ENCODE data around the gene EBNA1BP2.
A peak's percentile ranks its signal among the peaks of the same experiment; 100 is the strongest.

Gene EBNA1BP2

DNA sequence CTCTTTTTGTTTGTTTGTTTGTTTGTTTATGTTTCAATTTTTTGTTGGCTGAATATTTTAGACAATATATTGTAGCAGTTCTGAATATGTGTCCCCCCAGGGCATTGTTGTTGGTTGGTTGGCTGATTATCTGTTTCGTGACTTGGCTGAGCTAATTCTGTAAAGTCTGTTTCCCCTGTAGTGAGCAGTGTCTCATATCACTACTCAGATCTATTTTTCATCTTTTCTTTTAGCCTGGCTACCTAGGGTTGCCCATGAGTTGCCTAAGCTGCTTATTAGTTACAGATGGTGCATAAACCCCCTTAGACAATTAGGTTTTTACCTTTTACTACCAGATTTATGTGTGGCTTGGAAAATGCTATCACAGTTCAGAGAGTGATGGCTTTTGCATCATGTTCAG, 32.3 kb upstream of the EBNA1BP2 start:
- peaks cover 28% of the 10 kb centered on the region for H3K4me1 ChIP-seq (ENCODE audit: control insufficient read depth, insufficient read depth, low read length, unreplicated experiment)
- H3K36me3 ChIP-seq (ENCODE audit: insufficient read depth, low read length) = 0 out of 2 replicates have a peak, but pooled peaks cover 2% of the 10 kb centered on the region
- no peak overlapping the region for H3K4me3 ChIP-seq (ENCODE audit: low read depth, low read length)
- no peak overlapping the region for H3K27ac ChIP-seq (ENCODE audit: low read depth, low read length)
- no peaks in the 10 kb centered on the region for H3K79me2 ChIP-seq (ENCODE audit: control insufficient read depth, insufficient read depth, low read length, unreplicated experiment)
- H3K27me3 ChIP-seq (ENCODE audit: insufficient read depth, low read length) = no peaks in the 10 kb centered on the region
- H2AFZ ChIP-seq (ENCODE audit: low read length, unreplicated experiment) = no peak overlapping the region

DNA sequence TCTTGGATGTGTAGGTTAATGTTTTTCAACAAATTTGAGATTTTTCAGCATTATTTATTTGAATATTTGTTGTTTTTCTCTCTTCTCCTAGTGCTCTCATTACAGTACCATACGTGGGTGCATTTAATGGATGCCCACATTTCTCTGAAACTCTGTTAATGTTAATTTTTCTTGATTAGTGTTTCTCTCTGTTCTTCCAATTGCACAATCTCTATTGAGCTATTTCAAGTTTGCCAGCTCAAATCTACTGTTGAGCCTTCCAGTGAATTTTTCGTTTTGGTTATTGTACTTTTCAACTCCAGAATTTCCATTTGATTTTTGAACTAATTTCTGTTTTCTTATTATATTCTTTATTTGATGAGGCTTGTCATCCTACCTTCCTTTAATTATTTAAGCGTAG, 31.8 kb upstream of the EBNA1BP2 start:
- H2AFZ ChIP-seq (ENCODE audit: low read length, unreplicated experiment) = no peak overlapping the region
- H3K27ac ChIP-seq (ENCODE audit: low read depth, low read length) = no peak overlapping the region
- H3K4me3 ChIP-seq (ENCODE audit: low read depth, low read length) = no peak overlapping the region
- H3K36me3 ChIP-seq (ENCODE audit: insufficient read depth, low read length) = 0 out of 2 replicates have a peak, but pooled peaks cover 2% of the 10 kb centered on the region
- H3K27me3 ChIP-seq (ENCODE audit: insufficient read depth, low read length) = no peaks in the 10 kb centered on the region
- peaks cover 28% of the 10 kb centered on the region for H3K4me1 ChIP-seq (ENCODE audit: control insufficient read depth, insufficient read depth, low read length, unreplicated experiment)
- no peaks in the 10 kb centered on the region for H3K79me2 ChIP-seq (ENCODE audit: control insufficient read depth, insufficient read depth, low read length, unreplicated experiment)

DNA sequence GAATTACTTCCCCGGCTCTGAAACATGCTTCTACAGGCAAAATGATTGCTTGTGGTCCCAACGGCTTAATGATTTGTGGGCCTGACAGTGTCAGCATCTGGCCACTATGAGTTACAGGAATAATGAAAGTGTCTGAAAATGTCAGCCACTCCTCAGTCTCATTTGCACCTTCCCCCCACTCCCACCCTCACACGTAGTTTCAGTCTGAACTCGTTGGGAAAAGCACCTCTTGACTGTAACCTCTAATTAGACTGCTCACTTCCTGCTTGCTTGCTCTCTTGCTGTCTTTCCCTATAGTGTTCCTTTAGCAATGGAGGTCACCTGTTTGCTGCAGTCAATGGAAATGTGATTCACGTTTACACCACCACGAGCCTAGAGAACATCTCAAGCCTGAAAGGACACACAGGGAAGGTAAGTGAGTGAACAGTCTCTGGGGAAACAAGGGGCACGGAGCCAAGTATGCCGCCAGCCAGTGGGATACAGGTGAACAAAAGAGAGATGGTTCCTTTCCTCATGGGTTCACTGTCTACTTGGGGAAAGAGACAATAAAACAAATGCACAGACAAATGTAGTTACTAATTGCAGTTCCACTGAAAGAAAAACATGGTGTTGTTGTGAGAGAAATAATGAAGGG, 27.1 kb upstream of the EBNA1BP2 start:
- no peaks in the 10 kb centered on the region for H3K36me3 ChIP-seq (ENCODE audit: insufficient read depth, low read length)
- H3K79me2 ChIP-seq (ENCODE audit: control insufficient read depth, insufficient read depth, low read length, unreplicated experiment) = no peaks in the 10 kb centered on the region
- H3K4me3 ChIP-seq (ENCODE audit: low read depth, low read length) = no peak overlapping the region
- H3K27me3 ChIP-seq (ENCODE audit: insufficient read depth, low read length) = no peaks in the 10 kb centered on the region
- H3K27ac ChIP-seq (ENCODE audit: low read depth, low read length) = no peak overlapping the region
- H2AFZ ChIP-seq (ENCODE audit: low read length, unreplicated experiment) = no peak overlapping the region
- H3K4me1 ChIP-seq (ENCODE audit: control insufficient read depth, insufficient read depth, low read length, unreplicated experiment) = no peaks in the 10 kb centered on the region

DNA sequence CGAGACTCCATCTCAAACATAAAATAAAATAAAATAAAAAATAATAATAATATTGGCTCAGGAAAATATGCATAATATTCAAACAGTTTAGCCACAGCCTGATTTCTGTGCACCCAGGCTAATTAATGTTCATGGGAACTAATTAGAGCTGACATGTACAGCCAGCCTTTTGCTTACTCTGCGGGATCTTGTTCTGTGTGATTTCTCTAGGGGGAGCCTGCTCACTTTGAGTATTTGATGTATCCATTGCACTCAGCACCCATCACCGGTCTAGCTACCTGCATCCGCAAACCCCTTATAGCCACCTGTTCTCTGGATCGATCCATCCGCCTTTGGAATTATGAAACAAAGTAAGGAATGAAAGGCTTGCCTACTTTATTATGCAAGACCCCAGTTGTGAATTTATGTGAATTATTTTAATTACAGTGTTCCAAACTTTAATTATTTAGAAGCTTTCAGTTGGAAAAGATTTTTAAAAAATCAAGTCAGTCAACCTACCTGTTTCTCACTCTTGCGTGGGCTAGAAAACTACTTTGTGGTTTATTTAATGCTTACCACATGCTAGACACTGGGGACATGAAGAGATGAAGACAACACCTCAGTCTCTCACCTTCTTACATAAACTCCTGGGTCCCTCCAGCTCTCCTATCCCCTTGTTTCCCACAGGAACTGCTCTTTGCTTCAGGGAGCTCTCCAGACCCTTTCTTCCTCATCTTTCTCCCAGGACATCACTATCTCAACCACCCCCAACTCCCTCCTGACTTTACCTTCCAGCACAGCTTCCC, 25.4 kb upstream of the EBNA1BP2 start:
- Histone ChIP-seq H3K36me3 (ENCODE audit: insufficient read depth, low read length) (no peaks in the 10 kb centered on the region), H3K4me3 (ENCODE audit: low read depth, low read length) (no peak overlapping the region), H3K27me3 (ENCODE audit: insufficient read depth, low read length) (no peaks in the 10 kb centered on the region), H3K27ac (ENCODE audit: low read depth, low read length) (no peak overlapping the region), H2AFZ (ENCODE audit: low read length, unreplicated experiment) (no peak overlapping the region), H3K4me1 (ENCODE audit: control insufficient read depth, insufficient read depth, low read length, unreplicated experiment) (no peaks in the 10 kb centered on the region), H3K79me2 (ENCODE audit: control insufficient read depth, insufficient read depth, low read length, unreplicated experiment) (no peaks in the 10 kb centered on the region)

DNA sequence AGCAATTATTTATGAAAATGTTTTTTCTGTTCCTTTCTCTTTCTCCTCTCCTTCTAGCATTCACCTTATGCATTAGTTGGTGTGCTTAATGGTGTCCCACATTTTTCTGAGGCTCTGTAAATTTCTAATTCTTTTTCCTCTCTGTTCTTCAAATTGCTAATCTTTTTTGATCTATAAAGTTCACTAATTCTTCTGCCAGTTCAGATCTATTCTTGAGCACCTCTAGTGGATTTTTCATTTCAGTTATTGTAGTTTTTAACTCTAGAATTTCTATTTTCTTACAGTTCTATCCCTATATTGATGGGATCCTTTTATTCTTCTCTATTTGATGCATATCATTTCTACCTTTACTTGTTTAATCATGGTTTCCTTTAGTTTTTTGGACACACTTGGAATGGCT, 22.4 kb upstream of the EBNA1BP2 start:
- H3K27me3 ChIP-seq (ENCODE audit: insufficient read depth, low read length) = no peaks in the 10 kb centered on the region
- H3K79me2 ChIP-seq (ENCODE audit: control insufficient read depth, insufficient read depth, low read length, unreplicated experiment) = no peaks in the 10 kb centered on the region
- no peaks in the 10 kb centered on the region for H3K4me1 ChIP-seq (ENCODE audit: control insufficient read depth, insufficient read depth, low read length, unreplicated experiment)
- H2AFZ ChIP-seq (ENCODE audit: low read length, unreplicated experiment) = no peak overlapping the region
- H3K4me3 ChIP-seq (ENCODE audit: low read depth, low read length) = no peak overlapping the region
- H3K36me3 ChIP-seq (ENCODE audit: insufficient read depth, low read length) = no peaks in the 10 kb centered on the region
- no peak overlapping the region for H3K27ac ChIP-seq (ENCODE audit: low read depth, low read length)

DNA sequence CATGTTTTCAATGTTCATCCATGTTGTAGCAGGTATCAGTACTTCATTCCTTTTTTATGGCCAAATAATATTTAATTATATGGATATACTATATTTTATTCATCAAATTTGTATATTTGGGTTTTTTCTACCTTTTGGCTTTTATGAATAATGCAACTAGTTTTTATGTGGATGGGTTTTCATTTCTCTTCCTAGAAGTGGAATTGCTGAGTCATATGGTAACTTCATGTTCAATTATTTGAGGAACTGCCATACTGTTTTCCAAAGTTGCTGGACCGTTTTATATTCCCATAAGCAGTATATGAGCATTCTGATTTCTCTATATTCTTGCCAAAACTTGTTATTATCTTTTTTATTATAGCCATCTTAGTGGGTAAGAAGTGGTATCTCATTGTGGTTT, 16.0 kb upstream of the EBNA1BP2 start:
- Histone ChIP-seq H2AFZ (ENCODE audit: low read length, unreplicated experiment) (no peak overlapping the region), H3K27me3 (ENCODE audit: insufficient read depth, low read length) (no peaks in the 10 kb centered on the region), H3K27ac (ENCODE audit: low read depth, low read length) (no peak overlapping the region), H3K4me1 (ENCODE audit: control insufficient read depth, insufficient read depth, low read length, unreplicated experiment) (no peaks in the 10 kb centered on the region), H3K36me3 (ENCODE audit: insufficient read depth, low read length) (no peaks in the 10 kb centered on the region), H3K79me2 (ENCODE audit: control insufficient read depth, insufficient read depth, low read length, unreplicated experiment) (no peaks in the 10 kb centered on the region), H3K4me3 (ENCODE audit: low read depth, low read length) (no peak overlapping the region)

DNA sequence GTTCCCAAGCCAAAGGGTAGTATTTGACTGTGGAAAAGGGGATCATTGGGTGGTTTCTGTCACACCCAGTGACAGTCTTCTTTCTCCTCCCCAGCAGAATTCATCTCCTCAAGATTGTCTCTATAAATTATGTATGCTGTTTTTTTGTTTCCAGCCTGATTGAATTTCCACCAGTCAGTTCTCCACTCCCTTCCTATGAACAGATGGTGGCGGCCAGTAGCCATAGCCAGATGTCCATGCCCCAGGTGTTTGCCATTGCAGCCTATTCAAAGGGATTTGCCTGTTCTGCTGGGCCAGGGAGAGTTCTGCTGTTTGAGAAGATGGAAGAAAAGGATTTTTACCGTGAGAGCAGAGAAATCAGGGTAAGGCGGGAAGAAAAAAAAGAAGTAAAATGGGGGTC, 12.9 kb upstream of the EBNA1BP2 start:
- Histone ChIP-seq H3K36me3 (ENCODE audit: insufficient read depth, low read length) (no peaks in the 10 kb centered on the region), H3K4me1 (ENCODE audit: control insufficient read depth, insufficient read depth, low read length, unreplicated experiment) (no peaks in the 10 kb centered on the region), H3K27ac (ENCODE audit: low read depth, low read length) (no peak overlapping the region), H3K27me3 (ENCODE audit: insufficient read depth, low read length) (no peaks in the 10 kb centered on the region), H3K79me2 (ENCODE audit: control insufficient read depth, insufficient read depth, low read length, unreplicated experiment) (no peaks in the 10 kb centered on the region), H2AFZ (ENCODE audit: low read length, unreplicated experiment) (no peak overlapping the region), H3K4me3 (ENCODE audit: low read depth, low read length) (no peak overlapping the region)

DNA sequence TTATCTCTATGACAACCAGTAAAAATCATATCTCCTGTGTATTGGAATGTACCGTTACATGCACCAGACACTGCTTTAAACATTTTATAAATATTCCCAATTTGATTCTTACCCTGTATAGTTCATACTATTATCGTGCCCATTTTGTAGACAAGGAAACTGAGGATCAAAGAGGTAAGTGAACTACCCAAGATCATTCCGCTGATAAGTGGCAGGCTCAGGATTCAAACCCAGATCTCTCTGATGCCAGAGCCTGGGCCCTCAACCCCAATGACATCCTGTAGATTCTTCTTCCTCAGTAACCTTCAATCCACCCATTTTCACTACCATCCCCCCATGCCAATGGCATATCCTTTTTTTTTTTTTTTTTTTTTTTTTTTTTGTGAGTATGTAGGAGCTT, 12.3 kb upstream of the EBNA1BP2 start:
- H3K4me3 ChIP-seq (ENCODE audit: low read depth, low read length) = no peak overlapping the region

DNA sequence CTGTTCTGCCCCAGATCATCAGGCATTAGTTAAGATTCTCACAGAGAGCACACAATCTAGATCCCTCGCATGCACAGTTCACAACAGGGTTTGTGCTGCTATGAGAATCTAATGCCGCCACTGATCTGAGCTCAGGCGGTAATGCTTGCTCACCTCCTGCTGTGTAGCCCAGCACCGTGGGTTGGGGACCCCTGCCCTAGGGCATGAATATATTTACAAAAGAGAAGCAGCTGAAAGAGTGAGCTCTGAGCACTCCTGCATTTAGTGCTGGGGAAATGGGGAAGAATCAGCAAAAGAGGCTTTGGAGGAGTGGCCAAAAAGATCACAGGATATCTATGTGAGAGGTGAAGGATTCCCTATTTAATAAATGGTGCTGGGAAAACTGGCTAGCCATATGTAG, 5.6 kb upstream of the EBNA1BP2 start:
- H3K79me2 ChIP-seq (ENCODE audit: control insufficient read depth, insufficient read depth, low read length, unreplicated experiment) = no peaks in the 10 kb centered on the region
- H3K36me3 ChIP-seq (ENCODE audit: insufficient read depth, low read length) = no peaks in the 10 kb centered on the region
- H3K27ac ChIP-seq (ENCODE audit: low read depth, low read length) = no peak overlapping the region
- no peaks in the 10 kb centered on the region for H3K27me3 ChIP-seq (ENCODE audit: insufficient read depth, low read length)
- no peak overlapping the region for H2AFZ ChIP-seq (ENCODE audit: low read length, unreplicated experiment)
- H3K4me1 ChIP-seq (ENCODE audit: control insufficient read depth, insufficient read depth, low read length, unreplicated experiment) = peaks cover 6% of the 10 kb centered on the region
- no peak overlapping the region for H3K4me3 ChIP-seq (ENCODE audit: low read depth, low read length)

More for the DNA sequence above, 12.3 kb upstream of the EBNA1BP2 start:
- no peaks in the 10 kb centered on the region for H3K27me3 ChIP-seq (ENCODE audit: insufficient read depth, low read length)
- H2AFZ ChIP-seq (ENCODE audit: low read length, unreplicated experiment) = no peak overlapping the region
- H3K79me2 ChIP-seq (ENCODE audit: control insufficient read depth, insufficient read depth, low read length, unreplicated experiment) = no peaks in the 10 kb centered on the region
- H3K27ac ChIP-seq (ENCODE audit: low read depth, low read length) = no peak overlapping the region
- H3K4me1 ChIP-seq (ENCODE audit: control insufficient read depth, insufficient read depth, low read length, unreplicated experiment) = no peaks in the 10 kb centered on the region
- H3K36me3 ChIP-seq (ENCODE audit: insufficient read depth, low read length) = no peaks in the 10 kb centered on the region

DNA sequence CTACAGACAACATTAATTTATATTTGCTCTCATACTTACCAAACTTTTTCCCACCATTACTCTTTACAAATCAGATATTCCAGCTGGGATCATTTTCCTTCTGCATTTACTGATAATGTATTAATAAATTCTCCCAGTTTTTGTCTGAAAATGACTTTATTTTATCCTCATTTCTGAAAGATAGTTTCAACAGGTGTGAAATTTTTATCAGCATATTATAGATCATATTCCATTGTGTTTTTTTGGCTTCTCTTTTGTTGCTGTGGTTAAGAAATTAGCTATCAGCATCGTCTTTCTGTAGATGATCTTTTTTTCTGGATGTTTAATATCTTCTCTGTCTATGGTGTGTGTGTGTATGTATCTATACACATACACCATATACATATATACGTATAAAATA, 2.8 kb upstream of the EBNA1BP2 start:
- H3K4me3 ChIP-seq (ENCODE audit: low read depth, low read length) = no peak overlapping the region
- H3K79me2 ChIP-seq (ENCODE audit: control insufficient read depth, insufficient read depth, low read length, unreplicated experiment) = peaks cover 21% of the 10 kb centered on the region
- peaks cover 14% of the 10 kb centered on the region for H3K4me1 ChIP-seq (ENCODE audit: control insufficient read depth, insufficient read depth, low read length, unreplicated experiment)
- H2AFZ ChIP-seq (ENCODE audit: low read length, unreplicated experiment) = no peak overlapping the region
- H3K36me3 ChIP-seq (ENCODE audit: insufficient read depth, low read length) = no peaks in the 10 kb centered on the region
- H3K27me3 ChIP-seq (ENCODE audit: insufficient read depth, low read length) = no peaks in the 10 kb centered on the region
- no peak overlapping the region for H3K27ac ChIP-seq (ENCODE audit: low read depth, low read length)

DNA sequence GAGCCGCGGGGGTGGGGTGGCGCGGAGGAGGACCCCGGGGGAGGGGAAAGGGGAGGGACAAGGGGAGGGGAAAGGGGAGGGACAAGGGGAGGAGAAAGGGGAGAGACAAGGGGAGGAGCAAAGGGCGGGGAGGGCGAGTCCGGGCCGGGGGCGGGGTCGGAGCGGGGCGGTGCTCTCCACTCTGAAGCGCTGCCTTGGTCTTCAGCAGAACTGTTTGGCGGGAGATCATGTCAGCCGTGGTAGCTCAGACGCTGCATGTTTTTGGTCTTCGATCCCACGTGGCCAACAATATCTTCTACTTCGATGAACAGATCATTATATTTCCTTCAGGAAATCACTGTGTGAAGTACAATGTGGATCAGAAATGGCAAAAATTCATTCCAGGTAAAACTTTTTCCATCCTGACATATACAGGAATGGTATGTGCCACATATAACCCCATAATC, 460 bp upstream of the EBNA1BP2 start:
- Histone ChIP-seq H2AFZ (ENCODE audit: low read length, unreplicated experiment) (peak overlapping the region; percentile 98), H3K79me2 (ENCODE audit: control insufficient read depth, insufficient read depth, low read length, unreplicated experiment) (peaks cover 29% of the 10 kb centered on the region), H3K4me3 (ENCODE audit: low read depth, low read length) (peak overlapping the region; percentile 100), H3K27ac (ENCODE audit: low read depth, low read length) (peak overlapping the region; percentile 31), H3K36me3 (ENCODE audit: insufficient read depth, low read length) (peaks cover 15% of the 10 kb centered on the region), H3K27me3 (ENCODE audit: insufficient read depth, low read length) (no peaks in the 10 kb centered on the region), H3K4me1 (ENCODE audit: control insufficient read depth, insufficient read depth, low read length, unreplicated experiment) (peaks cover 14% of the 10 kb centered on the region)

All from ACC112 (cell line).